Measurements from ENCODE around the gene GLS2.

DNA sequence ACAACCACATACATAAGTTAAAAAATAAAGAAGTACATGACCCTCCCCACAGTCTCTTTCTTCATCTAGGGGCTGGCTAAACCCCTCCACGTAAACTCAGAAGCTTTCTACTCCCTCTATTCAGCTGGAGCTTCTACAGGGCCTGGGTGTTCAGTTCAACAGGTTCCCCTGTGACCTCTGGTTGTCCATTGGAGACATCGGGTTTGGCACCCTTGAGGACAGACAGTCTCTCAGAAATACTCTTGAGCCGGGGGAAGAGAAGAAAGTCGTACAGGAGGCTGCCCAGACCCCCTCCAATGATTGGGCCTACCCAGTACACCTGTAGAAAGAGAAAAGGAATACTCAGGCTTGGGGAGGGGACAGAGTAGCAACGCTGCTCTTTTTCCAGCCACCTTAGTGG lies 36.8 kb downstream of the GLS2 start:
- no peak for TF ChIP-seq CTCF (IDR thresholded peaks at IDR 0.05)
- TF ChIP-seq EP300 (IDR thresholded peaks at IDR 0.05), result no peak
- TF ChIP-seq POLR2A (IDR thresholded peaks at IDR 0.05), result no peak
